NCI-H2196 (cell line): ENCODE results near the gene ARL16.
A peak's percentile ranks its signal among the peaks of the same experiment; 100 is the strongest.

Source experiments
- DNase-seq: peaks from one replicate; lab custom pipeline; 2025; ENCODE audit not compliant: unreplicated experiment; lab: John Stamatoyannopoulos, UW

Gene ARL16

DNA sequence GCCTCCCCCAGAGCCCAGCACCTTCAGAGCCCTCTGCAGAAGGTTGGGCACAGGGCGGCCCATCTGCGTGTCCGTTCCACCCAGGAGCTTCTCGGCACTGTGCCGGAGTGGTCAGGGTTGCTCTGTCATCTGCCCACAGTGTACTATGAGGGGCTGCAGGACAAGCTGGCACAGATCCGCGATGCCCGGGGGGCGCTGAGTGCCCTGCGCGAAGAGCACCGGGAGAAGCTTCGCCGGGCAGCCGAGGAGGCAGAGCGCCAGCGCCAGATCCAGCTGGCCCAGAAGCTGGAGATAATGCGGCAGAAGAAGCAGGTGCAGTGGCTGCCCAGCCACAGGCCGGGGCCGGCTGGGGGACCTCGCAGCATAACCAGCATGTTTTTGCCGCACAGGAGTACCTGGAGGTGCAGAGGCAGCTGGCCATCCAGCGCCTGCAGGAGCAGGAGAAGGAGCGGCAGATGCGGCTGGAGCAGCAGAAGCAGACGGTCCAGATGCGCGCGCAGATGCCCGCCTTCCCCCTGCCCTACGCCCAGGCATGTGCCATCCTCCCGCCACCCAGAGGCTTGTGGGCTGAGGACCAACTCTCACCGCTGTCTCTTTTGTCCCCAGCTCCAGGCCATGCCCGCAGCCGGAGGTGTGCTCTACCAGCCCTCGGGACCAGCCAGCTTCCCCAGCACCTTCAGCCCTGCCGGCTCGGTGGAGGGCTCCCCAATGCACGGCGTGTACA is 12.8 kb upstream of the ARL16 start:
- no peak for DNase-seq

DNA sequence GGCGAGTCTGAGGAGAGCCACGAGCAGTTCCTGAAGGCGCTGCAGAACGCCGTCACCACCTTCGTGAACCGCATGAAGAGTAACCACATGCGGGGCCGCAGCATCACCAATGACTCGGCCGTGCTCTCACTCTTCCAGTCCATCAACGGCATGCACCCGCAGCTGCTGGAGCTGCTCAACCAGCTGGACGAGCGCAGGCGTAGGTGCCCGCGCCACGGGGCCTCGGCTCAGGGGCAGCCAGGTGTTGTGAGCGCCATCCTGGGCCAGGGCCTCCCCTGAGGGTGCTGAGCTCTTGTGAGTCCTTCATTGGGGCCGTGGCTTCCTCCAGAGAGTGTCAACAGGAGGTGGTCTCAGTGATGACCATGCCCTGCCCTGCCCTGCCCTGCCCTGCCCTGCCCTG is 12.2 kb upstream of the ARL16 start:
- no peak for DNase-seq

DNA sequence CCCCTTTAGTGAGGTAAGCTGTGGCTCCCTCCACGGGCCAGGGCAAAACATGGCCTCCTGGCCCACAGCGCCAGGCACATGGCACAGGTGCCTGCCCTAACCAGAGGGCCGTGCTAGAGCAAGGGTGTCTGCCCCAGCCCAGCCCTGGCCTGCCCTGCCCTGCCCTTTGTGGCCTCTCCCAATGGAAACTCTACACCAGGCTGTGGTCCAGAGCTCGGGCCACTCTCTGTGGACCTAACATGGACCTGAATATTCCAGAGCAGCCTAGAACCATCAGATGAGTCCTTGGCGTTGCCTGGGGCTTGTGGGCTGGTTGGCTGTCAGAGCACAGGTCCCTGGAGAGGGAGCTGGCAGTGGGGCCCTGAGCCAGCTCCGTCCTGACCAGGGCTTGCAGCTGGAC is 11.6 kb upstream of the ARL16 start:
- no peak for DNase-seq

DNA sequence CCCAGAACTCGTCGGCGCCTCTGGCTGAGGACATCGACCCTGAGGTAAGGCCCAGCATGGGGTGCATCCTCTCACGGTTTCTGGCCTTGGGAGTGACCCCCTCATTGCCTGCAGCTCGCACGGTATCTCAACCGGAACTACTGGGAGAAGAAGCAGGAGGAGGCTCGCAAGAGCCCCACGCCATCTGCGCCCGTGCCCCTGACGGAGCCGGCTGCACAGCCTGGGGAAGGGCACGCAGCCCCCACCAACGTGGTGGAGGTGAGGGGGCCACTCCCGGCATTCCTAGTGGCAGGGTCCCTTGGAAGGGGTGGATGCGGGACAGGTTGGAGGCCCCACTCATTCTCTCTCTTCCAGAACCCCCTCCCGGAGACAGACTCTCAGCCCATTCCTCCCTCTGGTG is 11.2 kb upstream of the ARL16 start:
- no peak for DNase-seq

DNA sequence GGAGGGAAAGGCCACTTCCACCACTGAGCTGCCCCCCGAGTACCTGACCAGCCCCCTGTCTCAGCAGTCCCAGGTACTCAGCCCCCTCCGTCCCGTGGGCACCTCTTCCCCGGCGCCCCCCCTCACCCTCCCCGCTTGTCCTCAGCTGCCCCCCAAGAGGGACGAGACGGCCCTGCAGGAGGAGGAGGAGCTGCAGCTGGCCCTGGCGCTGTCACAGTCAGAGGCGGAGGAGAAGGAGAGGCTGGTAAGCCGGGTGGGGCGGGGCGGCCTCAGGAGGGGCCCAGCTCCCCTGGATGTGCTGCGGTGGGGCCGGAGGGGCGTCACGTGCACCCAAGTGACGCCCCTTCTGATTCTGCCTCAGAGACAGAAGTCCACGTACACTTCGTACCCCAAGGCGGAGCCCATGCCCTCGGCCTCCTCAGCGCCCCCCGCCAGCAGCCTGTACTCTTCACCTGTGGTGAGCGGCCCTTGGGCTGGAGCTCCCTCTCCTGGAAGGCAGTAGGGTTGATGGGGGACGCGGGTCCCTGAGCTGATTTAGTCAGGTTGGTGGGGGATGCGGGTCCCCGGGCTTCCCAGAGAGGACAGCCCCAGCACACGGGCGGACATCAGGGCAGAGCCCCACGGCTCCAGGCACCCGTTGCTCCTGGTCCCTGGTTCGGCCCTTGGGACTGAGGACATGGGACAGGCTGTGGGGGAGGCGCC is 10.1 kb upstream of the ARL16 start:
- no peak for DNase-seq

DNA sequence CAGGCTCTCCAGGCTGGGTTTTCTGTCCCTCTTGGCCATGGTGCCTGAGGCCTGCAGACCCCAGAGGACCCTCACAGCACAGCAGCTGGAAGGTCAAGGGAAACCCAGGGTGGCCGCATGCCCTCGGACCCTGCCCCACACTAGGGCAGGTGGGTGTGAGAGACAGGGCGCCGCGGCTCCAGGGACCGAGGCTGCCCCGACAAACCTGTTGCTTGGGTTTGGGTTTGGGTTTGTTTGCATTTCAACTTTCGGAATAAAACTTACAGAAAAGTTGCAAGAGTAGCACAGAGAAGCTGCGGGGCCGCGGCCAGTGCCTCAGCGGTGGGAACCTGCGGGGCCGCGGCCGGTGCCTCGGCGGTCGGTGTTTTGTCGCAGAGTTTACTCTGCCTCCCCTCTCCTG is 8.0 kb upstream of the ARL16 start:
- DNase-seq, result no peak

DNA sequence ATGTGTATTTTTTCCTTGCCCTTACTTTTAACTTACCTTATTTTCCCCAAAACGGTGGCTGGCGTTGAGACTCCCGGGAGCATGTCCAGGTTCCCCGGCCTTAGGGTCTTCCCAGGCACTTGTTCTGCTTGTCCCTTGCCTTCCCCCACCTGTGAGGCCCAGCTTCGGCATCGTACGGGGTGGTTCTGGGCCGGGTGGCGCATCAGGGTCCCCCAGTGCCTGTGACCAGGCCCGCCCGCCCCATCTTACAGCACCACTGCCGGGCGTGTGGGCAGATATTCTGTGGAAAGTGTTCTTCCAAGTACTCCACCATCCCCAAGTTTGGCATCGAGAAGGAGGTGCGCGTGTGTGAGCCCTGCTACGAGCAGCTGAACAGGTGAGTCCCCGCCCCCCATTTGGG is 7.6 kb upstream of the ARL16 start:
- DNase-seq, result no peak

DNA sequence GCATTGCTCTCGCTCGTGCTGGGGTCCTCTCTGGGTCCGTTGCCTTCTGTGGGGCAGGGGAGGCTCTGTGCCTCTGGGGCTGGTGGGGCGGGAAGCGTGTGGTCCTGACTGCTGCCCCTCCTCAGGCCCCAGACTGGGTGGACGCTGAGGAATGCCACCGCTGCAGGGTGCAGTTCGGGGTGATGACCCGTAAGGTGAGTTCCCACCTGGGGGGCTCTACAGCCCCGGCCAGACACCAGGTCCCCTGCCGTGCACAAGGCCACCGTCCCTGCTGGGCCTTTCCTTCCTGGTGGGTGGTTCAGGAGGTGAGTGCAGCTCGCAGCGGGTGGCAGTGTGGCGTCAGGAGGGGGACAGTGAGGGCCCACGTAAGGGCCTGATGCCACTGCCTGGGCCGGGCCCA is 7.0 kb upstream of the ARL16 start:
- DNase-seq, result no peak

DNA sequence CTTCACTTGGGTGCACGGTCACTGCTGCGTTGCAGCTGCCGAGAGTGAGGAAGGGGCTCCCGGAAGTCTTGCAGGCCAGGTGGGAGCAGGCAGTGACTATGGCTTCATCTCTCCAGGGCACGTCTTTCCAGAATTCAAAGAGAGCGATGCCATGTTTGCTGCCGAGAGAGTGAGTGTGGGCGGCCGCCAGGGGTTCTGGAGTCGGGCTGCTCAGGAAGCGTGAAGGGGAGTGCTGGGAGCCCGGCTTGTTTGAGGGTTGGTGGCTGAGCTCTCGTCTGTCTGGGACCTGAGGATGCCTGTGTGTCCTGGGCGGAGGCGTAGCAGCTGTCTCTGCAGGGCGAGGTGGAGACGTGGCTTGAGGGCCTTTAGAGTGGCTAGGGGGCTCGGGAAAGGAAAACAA is 6.5 kb upstream of the ARL16 start:
- no peak for DNase-seq

DNA sequence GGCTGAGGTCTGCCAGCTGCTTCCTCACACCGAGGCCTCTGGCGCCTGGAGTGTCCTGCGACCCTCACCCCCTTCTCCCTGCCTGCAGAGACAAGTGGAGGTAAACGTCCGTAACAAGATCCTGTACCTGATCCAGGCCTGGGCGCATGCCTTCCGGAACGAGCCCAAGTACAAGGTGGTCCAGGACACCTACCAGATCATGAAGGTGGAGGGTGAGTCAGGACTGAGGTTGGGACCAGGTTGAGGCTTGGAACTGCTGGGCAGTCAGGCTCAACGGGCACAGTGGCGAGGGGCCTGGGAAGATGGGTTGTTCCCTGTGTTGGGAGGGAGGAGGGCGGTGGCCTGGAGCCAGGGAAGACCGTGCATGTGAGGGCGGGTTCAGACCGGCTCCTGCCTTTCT is 5.0 kb upstream of the ARL16 start:
- no peak for DNase-seq

DNA sequence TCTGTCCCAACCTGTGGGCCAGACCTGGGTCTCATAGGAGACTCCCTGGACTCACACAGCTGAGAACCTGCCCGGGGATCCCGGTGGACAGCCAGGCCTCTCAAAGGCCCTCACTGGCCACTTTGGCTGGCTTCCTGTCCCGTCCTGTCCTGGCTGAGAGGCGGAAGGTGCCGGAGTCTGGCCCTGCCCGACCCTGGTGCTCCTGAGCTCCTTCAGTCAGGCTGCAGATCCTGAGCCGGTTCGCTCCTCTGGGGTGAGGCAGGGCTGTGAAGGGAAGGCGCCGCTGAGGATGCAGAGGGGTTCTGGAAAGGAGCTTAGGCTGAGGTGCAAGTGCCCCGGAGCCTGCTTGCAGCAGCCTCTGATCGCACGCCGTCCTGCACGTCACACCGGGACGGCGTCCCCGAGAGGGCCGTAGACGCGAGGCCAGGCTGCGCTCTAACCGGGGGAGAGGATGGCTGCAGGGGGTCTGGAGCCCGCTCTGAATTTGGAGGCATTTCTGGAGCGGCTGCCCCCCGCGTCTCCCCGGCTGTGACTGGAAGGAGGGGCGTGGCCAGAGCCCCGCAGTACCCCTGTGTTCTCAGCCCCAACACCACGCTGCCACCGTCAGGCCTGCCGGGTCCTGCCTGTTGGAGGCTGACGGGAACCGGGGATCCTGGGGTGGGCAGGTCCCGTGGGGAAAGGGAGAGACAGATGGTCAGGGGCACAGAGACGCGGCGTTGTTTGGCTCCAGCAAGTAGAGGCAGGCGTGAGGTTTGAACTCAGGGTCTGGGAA is 4.4 kb upstream of the ARL16 start:
- DNase-seq, result no peak

DNA sequence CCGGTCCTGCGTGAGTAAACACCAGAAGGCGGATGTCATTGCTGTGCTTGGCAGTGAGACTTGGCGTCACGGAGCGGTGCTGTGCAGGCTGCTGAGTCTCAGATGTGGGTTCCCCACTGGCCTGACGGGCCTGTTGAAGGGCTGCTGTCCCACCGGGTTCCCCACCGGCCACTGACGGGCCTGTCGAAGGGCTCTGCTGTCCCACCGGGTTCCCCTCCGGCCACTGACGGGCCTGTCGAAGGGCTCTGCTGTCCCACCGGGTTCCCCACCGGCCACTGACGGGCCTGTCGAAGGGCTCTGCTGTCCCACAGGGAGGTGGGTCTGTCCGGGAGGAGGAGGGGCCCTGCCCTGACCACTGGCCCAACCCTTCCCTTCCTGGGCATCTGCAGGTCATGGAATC is 3.0 kb upstream of the ARL16 start:
- DNase-seq, result no peak

DNA sequence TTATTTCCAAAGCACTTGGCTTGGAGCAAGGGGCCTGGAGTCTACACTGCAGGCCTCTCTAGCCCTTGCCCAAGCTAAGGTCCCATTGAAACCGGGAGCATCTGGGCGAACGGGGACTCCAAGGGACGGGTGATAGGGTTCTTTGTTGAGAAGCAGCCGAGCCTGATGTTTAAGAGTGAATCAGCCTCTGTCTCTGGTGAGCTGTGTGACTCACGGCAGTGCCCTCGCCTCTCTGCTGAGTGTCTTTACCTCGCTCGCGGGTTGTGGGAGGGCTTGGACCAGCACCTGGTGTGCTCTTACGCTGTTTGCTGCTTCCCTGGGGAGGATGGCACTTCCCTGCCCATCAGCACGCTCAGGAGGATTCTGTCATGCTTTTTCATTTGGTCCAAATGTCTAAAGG is 1.5 kb upstream of the ARL16 start:
- DNase-seq, result peak; percentile 39

DNA sequence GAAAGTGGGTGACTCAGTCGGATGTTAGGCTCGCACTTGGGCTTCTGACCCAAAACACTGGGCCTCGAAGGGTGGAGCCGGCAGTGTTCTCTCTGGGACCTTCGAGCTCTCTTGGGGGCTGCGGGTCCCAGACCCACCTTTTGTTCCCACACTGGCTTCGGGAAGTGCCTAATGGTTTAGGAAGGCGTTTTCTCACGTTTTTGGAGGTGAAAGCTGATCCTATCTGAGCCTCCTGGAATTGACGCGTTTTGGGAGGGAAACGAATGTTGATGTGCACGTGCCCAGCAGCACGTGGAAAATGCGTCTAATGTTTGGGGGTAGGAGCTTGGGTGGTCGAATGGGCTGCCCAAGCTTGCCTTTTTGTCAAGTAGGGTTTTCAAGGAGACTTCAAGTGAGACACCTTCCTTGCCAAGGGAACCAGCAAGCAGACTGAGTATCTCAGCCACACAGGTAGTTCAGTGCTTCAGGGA is 880 bp upstream of the ARL16 start:
- no peak for DNase-seq

DNA sequence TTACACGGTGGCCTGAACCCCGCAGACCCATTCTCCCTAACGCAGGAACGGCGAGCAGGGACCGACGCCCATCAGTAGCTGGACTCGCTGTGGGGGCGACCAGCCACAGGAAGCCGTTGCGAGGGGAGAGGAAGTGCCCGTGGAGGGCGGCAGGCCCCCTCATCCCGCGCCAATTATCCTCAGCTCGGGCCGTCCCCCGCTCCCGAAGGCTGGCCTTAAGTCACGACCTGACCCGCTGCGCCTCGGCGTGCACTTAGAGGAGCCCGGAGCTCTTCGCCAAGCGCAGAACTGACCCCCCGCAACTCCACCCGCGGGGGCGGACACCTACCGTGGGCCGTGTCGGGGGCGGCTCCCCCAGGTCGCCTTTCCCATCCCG is 401 bp downstream of the ARL16 start:
- no peak for DNase-seq

DNA sequence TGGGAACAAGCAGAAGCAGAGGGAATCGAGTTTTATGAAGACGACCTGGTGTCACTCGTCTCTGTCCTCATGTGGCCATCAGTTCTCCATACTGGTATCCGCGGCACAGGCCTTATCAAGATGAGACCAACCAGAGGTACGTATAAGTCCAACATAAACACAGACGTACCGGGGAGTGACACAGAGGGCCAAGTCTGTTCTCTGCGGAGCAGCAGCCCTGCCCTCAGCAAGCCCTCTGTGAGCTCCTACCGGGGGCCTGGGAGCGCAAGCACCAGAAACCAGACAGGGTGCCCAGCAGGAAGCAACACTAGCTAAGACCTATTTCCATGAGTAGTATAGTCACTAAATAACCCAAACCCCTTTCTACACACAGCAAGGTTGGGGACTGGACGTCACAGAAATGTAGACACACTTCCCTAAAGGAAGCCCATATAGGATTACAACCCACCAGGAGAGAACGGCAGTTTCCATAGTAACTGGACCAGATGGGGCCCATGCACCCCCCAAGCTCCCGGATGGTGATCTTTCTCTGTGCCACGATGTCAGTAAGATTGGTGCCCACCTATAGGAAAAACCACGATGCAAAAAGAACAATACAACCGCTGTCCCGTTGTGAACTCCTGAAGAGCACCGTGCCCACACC is 911 bp downstream of the ARL16 start:
- DNase-seq, result no peak

DNA sequence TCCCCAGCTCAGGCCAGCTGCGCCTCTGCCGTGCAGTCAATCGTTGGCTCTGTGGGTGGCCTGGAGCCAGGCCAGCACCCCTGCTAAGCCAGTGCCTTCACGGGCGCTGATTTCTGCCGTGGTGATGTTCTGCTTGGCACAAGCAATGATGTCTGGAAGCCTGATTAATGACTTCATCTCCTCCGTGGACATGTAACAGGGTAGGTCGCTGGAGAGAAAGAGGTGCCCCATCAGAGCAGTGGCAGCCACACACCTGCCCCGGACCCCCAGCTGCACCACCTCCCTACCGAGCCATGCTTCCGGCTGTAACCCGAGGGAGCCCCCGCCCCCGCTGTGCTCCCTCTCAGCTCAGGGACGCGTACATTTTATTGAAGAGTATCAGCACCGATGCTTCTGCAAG is 1.9 kb downstream of the ARL16 start:
- DNase-seq, result peak; percentile 83

DNA sequence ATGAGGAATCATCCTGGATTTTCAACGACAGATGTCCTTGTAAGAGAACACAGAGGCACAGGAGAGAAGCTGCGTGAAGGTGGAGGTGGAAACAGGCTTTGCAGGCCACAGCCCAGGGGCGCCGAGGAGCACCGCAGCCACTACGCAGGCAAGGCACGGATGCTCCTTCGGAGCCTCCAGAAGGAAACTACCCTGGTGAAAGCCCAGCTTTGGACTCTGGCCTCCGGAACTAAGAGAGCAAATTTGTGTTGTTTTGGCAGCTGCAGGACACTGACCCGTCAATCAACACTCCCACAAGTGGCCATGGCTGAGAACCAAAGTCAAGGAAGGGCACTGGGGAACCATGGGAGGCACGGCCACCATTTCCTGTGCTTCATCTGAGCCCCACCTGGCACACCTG is 3.4 kb downstream of the ARL16 start:
- no peak for DNase-seq

DNA sequence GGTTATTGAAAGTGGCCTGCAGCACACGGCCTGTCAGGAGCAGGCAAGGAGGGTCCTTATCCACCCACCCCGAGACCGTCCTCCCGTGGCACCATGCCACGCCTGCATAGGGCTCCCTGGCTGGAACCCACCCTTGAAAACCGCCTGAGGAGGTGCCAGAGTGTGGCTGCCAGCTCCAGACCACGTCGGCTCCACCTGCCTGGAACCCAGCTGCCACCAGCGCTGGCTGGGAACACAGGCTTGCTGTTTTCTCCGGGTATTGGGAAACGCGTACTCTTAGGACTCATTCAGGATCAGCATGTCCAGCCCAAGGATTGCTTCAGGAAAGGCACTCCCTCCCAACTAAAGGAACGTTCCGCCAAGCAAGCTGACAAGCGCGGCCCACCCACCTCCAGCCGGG is 6.7 kb downstream of the ARL16 start:
- DNase-seq, result no peak

DNA sequence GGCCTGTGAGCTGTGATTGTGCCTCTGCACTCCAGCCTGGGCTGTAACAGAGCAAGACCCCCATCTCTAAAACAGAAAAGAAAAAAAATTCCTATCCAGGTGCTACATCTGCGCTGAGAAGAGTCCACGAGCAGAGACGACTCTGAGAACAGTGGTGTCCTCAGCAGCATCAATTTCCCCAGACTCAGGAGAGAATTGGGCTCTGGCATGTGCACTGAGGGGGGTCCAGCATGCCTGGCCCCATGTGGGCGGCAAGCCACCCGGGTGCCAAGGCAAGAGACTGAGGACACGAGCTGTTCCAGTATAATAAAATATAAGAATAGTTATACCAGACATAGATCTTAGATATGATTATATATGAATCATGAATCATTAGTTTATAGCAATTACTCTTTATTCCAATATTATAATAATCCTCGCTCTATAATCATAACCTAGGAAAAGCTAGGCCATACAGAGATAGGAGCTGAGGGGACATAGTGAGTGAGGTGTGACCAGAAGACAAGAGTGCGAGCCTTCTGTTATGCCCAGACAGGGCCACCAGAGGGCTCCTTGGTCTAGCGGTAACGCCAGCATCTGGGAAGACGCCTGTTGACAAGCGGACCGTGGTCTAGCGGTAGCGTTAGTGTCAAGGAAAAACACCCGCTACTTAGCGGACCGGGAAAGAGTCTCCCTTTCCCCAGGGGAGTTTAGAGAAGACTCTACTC is 7.9 kb downstream of the ARL16 start:
- DNase-seq, result peak; percentile 28
